Skeletal muscle tissue (tissue), 4 donors: ENCODE measurements around the gene AFF1. TPM values are rescaled to one million over a fixed set of nuclear protein-coding genes. Genes with fewer than 3 reads are reported as not detected.

Experiments used
- H3K27ac ChIP-seq: one replicate; pipeline ENCODE4 v1.7.0; 2013; ENCODE audit warnings: mild to moderate bottlenecking, low read depth, low read length, inconsistent platforms
- H3K27me3 ChIP-seq, 3 donors: one replicate each; pipeline ENCODE4 v1.7.0; 2013; ENCODE audit warnings: low read length in 3 of 3; ENCODE audit not compliant: control insufficient read depth in 3 of 3, insufficient read depth in 3 of 3
- H3K36me3 ChIP-seq, 3 donors: one replicate each; pipeline ENCODE4 v1.7.0; 2013; ENCODE audit warnings: low read length in 3 of 3; ENCODE audit not compliant: control insufficient read depth in 3 of 3, insufficient read depth in 3 of 3
- H3K4me1 ChIP-seq, 3 donors: one replicate each; pipeline ENCODE4 v1.7.0; 2013; ENCODE audit warnings: low read length in 3 of 3, mild to moderate bottlenecking in 3 of 3; ENCODE audit not compliant: control insufficient read depth in 3 of 3, insufficient read depth in 3 of 3
- H3K4me3 ChIP-seq, 3 donors: one replicate each; pipeline ENCODE4 v1.7.0; 2013; ENCODE audit warnings: low read length in 3 of 3
- H3K9ac ChIP-seq, 3 donors: one replicate each; pipeline ENCODE4 v1.7.0; 2013; ENCODE audit warnings: low read length in 3 of 3, mild to moderate bottlenecking in 3 of 3, moderate library complexity in 2 of 3, low read depth in 1 of 3
- H3K9me3 ChIP-seq, 3 donors: one replicate each; pipeline ENCODE4 v1.7.0; 2013; ENCODE audit warnings: low read length in 3 of 3; ENCODE audit not compliant: control insufficient read depth in 3 of 3
- total RNA-seq: library from RNA; depleted of rRNA; stranded (reverse); fragments of >200 nt; gene quantifications from one replicate; pipeline ENCODE4 v1.2.3, GENCODE V29; 2014
- donor health status: Osteomylitis.

The AFF1 gene
- total RNA-seq, 1 donor from 2014 or later, result 21.9 TPM

DNA sequence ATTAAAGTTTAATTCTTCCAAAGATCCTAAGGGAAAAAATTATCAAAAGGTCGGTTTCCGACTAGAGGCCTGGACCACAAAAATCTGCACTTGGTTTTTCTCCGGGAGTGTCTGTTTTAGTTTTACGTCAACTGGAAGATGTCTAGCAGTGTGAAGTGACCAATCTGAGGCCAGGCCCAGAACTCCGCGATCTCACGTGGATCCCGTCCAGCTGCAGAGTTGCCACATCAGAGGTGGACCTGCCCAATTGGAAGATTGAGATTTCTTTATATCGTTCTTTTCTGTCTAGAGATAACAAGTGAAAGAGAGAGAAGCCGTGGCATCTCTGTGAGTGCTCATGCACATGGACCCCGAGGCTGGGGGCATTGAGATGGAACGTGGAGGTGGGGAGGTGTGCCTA is 115.8 kb downstream of the AFF1 start:
- H3K36me3 ChIP-seq, result peaks cover 8 to 14% (median 13%) of the 10 kb centered on the region in 3 donors
- peak overlapping the region; percentile 18 for H3K27ac ChIP-seq
- no peak overlapping the region for H3K9ac ChIP-seq
- H3K9me3 ChIP-seq, result no peaks in the 10 kb centered on the region
- H3K4me3 ChIP-seq, result no peak overlapping the region
- no peaks in the 10 kb centered on the region for H3K27me3 ChIP-seq
- H3K4me1 ChIP-seq, result peaks cover 42 to 68% (median 63%) of the 10 kb centered on the region in 3 donors

DNA sequence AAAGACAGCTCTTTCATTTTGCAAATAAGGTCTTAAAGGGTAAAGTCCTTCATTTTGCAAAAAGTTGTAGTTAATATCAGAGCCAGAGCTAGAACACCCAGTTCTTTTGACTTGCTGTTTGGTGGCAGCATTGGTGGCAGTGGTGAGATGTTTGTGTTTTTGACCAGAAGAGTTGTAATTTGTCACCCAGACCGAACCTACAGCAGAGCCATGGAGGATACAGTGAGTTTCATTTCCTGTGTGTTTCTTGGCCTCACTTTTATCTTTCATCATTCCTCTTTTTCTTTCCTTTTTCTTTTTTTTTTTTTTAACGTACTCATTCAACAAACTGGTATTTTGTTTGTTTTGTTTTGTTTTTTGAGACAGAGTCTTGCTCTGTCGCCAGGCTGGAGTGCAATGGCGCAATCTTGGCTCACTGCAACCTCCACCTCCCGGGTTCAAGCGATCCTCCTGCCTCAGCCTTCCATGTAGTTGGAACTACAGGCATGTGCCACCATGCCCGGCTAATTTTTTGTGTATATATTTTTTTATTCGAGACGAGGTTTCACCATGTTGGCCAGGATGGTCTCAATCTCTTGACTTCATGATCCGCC is 116.4 kb downstream of the AFF1 start:
- Histone ChIP-seq H3K27me3 (no peaks in the 10 kb centered on the region), H3K9ac (no peak overlapping the region), H3K4me3 (no peak overlapping the region), H3K27ac (peak overlapping the region; percentile 11), H3K36me3 (peaks cover 8 to 14% (median 13%) of the 10 kb centered on the region in 3 donors), H3K4me1 (peaks cover 42 to 68% (median 61%) of the 10 kb centered on the region in 3 donors), H3K9me3 (no peaks in the 10 kb centered on the region)

DNA sequence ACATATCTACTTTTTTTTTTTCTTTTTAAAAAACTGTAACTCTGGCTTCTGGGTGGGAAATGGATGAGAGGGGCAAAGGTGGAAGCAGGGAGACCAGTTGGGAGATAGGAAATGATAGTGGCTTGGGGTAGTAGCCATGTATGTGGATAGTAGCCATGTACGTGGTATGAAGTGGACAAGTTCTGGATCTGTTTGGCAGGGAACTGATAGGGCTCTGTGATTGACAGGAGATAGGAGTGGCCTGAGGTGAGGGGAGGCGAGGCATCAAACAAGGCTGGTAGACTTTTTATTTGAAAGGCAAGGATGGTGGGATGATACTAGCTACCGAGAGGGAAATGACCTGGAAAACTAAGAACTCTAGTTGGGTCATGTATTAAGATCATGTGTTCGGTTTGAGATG is 117.8 kb downstream of the AFF1 start:
- Histone ChIP-seq H3K4me1 (peaks cover 52 to 72% (median 62%) of the 10 kb centered on the region in 3 donors), H3K27ac (peak overlapping the region; percentile 15), H3K9me3 (no peaks in the 10 kb centered on the region), H3K4me3 (no peak overlapping the region), H3K27me3 (no peaks in the 10 kb centered on the region), H3K36me3 (peaks cover 0 to 3% (median 2%) of the 10 kb centered on the region in 3 donors), H3K9ac (no peak overlapping the region)

- peaks cover 0 to 3% (median 0%) of the 10 kb centered on the region in 3 donors for H3K36me3 ChIP-seq
- H3K27me3 ChIP-seq, result no peaks in the 10 kb centered on the region
- H3K9ac ChIP-seq, result no peak overlapping the region
- H3K9me3 ChIP-seq, result no peaks in the 10 kb centered on the region
- peak overlapping the region; percentile 67 for H3K27ac ChIP-seq
- no peak overlapping the region for H3K4me3 ChIP-seq
- H3K4me1 ChIP-seq, result peaks cover 56 to 76% (median 67%) of the 10 kb centered on the region in 3 donors
These were observed 118.4 kb downstream of the AFF1 start for GRCh38 chr4:87053176-87053658.

- H3K9me3 ChIP-seq, result no peaks in the 10 kb centered on the region
- H3K27ac ChIP-seq, result peak overlapping the region; percentile 67
- H3K4me1 ChIP-seq, result peaks cover 61 to 77% (median 75%) of the 10 kb centered on the region in 3 donors
- peak overlapping the region in 1 of 3 donors; percentile 34 for H3K9ac ChIP-seq
- peaks cover 0 to 3% (median 0%) of the 10 kb centered on the region in 3 donors for H3K36me3 ChIP-seq
- H3K27me3 ChIP-seq, result no peaks in the 10 kb centered on the region
- H3K4me3 ChIP-seq, result peak overlapping the region in 2 of 3 donors; percentile 23 to 40
These were observed 119.3 kb downstream of the AFF1 start for GRCh38 chr4:87053802-87054767.

DNA sequence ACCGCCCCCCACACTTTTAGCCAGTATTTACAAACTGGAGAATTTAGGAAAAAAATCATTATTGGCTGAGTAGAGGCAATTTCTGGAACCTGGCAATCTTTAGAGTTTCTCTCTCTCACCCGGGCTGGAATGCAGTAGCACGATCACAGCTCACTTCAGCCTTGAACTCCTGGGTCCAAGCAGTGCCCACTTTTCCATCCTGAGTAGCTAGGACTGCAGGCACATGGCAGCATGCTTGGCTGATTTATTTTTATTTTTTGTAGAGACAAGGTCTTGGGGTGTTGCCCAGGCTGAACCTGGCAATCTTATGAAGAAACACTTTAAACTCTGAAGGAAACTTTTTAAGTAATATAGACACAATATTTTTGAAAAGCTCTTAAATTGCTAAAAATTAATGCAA is 120.1 kb downstream of the AFF1 start:
- Histone ChIP-seq H3K4me3 (peak overlapping the region in 2 of 3 donors; percentile 37 to 40), H3K36me3 (peaks cover 0 to 3% (median 0%) of the 10 kb centered on the region in 3 donors), H3K27ac (peak overlapping the region; percentile 67), H3K27me3 (no peaks in the 10 kb centered on the region), H3K9me3 (no peaks in the 10 kb centered on the region), H3K9ac (peak overlapping the region in 1 of 3 donors; percentile 34), H3K4me1 (peaks cover 65 to 79% (median 78%) of the 10 kb centered on the region in 3 donors)

- Histone ChIP-seq H3K36me3 (peaks cover 0 to 3% (median 0%) of the 10 kb centered on the region in 3 donors), H3K9me3 (no peaks in the 10 kb centered on the region), H3K4me3 (peak overlapping the region in 2 of 3 donors; percentile 37 to 39), H3K27ac (peak overlapping the region; percentile 67), H3K9ac (no peak overlapping the region), H3K27me3 (no peaks in the 10 kb centered on the region), H3K4me1 (peaks cover 65 to 82% (median 78%) of the 10 kb centered on the region in 3 donors)
These were observed 120.5 kb downstream of the AFF1 start for GRCh38 chr4:87055311-87055710.

GRCh38 chr4:87056881-87057280 is 122.1 kb downstream of the AFF1 start:
- Histone ChIP-seq H3K4me3 (no peak overlapping the region), H3K27ac (peak overlapping the region; percentile 80), H3K9me3 (no peaks in the 10 kb centered on the region), H3K36me3 (peaks cover 0 to 5% (median 0%) of the 10 kb centered on the region in 3 donors), H3K27me3 (no peaks in the 10 kb centered on the region), H3K4me1 (peaks cover 66 to 83% (median 74%) of the 10 kb centered on the region in 3 donors), H3K9ac (no peak overlapping the region)

- peaks cover 66 to 81% (median 67%) of the 10 kb centered on the region in 3 donors for H3K4me1 ChIP-seq
- H3K9ac ChIP-seq, result no peak overlapping the region
- no peaks in the 10 kb centered on the region for H3K27me3 ChIP-seq
- peaks cover 0 to 5% (median 0%) of the 10 kb centered on the region in 3 donors for H3K36me3 ChIP-seq
- peak overlapping the region; percentile 80 for H3K27ac ChIP-seq
- no peak overlapping the region for H3K4me3 ChIP-seq
- H3K9me3 ChIP-seq, result no peaks in the 10 kb centered on the region
These were observed 123.1 kb downstream of the AFF1 start for GRCh38 chr4:87057835-87058355.
